Activated CD4-positive, CD25-positive, alpha-beta regulatory T cell (primary cell): ENCODE data around the gene FGF14.

ENCODE experiments used
- DNase-seq, 4 experiments: peaks; one replicate each; lab custom pipeline; 2025; lab: John Stamatoyannopoulos, UW

Gene FGF14

DNA sequence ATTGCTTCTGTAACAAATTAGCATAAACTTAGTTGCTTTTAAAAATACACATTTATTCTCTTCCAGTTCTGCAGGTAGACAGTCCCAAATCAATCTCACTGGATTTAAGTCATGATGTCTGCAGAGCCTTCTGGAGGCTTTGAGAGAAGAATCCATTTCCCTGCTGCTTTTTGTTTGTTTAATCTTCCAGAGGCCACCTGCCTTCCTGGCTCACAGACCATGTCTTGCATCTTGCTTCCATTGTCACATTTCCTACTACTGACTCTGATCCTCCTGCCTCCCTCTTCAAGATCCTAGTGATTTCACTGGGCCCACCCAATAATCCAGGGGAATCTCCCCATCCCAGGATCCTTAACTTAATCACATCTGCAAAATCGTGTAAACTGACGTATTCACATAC lies 476.1 kb downstream of the FGF14 start:
- no peak for DNase-seq

DNA sequence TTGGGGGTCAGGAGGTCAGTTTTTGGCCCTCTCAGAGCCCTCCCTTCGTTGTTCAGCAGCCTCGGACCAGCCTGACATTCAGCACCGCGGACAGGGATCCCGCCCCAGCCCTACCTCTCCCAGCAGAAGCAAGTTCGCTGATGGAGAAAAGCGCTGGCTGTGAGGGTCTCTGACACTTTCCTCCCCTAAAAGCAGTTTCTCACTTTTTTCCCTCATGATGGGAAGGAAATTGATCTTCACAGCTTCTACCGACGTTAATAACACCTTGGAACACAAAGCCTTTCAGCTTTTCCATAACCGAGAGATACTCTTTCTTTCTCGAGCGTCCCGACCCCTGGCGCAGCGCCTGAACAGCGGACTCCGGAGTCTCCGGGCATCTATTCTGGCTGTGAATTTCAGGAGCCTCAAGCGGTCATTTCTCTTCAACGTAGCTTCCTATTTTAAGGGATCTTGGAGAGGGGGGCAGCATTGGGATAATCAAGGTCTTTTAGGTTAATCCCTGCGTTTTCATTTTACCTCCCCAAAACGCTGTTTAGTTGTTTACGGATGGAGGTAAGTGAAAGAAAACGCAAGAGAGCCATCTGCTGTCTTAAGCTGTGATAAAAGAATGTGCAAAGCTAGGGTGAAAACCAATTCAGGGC lies 482.2 kb downstream of the FGF14 start:
- DNase-seq: no peak

DNA sequence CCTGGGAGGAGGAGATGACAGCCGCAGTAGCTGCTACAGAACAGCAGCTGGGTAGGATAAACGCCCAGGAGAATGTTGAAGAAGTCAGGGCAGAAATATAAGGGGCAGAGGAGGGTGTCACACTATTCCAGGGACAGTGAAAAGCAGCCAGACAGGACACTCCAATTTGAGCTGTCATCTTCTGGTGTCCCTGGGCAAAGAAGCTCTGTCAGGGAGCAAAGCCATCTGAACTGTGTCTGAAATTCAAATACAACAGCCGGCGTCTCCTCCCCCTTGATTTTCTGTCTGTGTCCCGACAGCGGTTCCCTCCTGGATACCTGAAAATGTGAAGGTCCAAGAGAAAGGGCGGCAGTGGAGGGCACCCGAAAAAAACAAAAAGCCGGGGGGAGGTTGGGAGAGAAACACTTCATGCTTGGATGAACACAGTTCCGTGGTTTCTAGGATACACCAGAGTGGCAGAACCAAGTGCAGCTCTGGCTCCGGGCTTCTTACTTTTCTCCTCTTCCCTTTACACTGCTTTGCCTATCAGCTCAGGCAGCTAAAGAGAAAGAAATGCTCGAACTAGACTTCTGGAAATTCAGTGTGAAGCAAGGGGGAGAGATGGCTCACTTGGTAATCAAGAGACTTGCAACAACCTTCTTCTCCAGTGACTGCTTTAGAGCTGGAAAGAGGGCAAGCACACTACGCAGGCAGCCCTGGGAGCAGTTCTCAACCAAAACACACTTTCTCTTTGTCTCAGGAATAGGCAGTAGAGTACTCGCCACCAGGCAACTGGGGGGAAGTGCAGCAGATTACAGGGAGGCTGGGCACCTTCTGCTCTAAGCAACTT lies 483.8 kb downstream of the FGF14 start:
- DNase-seq: no peak

DNA sequence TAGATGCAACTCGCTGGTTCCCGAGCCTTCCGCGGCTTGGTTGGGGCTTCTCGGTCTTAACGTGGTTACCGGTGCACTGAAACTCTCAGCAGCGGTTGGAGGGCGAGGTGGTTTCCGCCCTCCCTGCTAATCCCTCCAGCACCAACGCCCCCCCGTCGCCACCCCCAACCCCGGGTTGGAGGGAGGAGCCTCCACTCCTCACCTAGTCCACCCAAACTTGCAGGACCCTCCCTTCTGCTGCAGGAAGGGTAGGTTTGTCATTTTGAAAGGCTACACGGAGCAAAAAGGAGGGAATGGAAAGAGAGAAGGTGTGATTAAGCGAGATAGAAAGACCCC lies 484.4 kb downstream of the FGF14 start:
- no peak for DNase-seq

DNA sequence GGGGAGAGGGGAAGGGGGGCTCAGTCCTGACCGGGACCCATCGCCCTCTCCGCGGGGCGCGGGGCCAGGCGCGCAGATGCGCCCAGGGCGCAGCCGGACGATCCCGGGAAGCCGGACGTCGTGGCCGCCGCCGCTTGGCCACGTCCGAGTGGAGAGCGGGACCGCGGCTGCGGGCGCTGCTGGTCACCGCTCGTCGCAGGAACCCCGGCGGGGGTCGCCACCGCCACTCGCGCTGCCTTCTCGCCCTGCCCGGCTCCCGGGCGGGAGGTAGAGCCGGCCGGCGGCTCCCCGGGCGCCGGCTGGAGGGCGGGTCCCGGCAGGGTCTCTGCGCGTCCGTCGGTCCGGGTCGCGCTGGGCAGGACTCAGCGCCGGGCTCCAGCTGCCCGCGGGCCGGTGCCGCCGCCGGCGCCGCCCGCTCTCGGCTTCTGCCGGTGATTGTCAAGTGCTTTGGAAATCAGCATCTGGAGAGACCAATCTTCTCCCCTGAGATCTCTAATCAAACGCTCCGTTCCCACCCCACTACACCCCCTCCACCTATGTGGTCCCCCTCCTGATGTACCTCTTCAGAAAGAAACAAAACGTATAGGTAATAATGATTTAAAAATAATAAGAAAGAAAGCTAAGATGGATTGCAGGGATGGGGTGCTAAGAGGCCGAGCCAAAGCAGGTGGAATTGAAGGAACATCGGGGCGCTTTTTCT lies 484.9 kb downstream of the FGF14 start:
- no peak for DNase-seq

DNA sequence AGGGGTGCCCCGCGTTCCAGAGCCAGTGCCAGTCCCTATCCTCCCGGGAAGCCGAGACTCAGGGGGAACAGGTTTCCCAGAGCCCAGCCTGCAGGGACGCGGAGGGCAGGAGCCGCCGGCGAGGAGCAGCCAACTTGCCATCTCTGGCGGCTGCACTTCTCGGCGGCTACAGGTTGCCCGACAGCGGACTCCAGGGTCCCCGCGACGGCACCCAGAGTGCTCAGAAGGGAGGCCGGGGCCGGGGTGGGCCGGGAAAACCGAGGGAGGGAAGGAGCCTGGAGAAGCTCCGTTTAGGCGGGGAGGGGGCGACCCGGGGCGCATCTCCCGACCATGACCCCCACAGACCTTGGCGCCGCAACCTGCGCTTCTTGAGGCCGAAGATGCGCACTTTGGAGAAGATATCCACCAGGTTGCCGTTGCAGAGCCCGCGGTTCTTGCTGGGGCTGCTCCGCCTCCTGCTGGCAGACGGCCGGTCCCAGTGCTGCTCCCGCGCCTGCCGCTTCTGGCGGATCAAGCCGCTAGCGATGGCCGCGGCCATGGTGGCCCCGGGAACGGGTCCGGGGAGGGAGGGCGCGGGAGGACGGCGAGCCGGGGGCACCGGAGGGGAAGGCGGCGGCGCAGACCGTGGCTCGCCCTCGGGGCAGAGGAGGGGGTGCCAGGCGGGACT lies 485.6 kb downstream of the FGF14 start:
- DNase-seq: no peak

DNA sequence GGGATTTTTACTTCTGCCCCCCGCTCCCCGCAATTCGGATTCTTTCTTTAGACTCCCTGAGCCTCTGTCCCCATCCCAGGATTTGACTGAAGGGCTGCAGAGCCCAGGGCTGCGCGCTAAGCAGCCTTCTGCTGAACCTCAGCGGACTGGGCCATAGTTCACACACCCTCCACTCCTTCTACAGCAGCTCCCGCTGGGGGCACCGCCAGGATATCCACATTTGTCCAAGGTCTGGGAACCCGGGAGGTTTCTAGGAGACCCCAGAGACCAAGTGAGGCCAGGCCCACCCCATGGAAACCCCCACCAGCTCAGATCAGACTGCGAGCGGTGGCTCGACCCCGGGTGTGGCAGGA lies 486.1 kb downstream of the FGF14 start:
- DNase-seq: no peak

DNA sequence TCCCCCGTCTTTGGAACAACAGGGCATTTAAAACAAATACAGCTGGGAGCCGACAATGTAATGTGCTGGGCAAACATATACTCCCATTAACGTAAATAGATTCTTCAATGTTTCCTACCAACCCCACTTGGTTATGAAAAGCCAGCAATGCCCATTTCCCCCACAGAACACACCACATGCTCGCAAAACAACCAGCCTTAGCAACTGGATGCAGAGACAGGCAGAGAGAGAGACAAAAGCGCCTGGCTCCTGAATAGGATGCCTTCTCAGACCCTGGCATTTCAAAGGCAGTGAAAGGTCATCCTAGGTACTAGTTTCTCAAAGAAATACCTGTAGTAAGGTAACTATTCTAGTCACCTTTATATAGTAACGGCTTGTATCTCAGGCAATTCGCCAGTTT lies 486.5 kb downstream of the FGF14 start:
- no peak for DNase-seq

DNA sequence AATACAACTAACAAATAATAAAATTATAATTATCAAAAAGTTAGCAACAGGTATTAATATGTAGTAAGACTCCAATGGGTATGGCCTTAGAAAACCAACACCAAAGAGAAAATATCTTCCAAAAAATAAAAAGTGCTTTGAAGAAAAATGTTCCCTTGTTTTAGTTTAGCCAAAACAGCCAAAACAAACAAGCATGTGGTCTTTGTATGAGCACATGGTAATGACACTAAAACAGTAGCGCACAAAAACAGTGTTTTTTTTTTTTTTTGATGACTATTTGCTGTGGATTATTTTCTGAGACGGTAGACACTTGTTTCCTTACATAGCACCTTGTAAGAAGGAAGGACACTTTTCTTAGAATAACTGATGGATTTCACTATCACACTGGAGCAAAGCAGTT lies 490.1 kb downstream of the FGF14 start:
- DNase-seq: no peak

DNA sequence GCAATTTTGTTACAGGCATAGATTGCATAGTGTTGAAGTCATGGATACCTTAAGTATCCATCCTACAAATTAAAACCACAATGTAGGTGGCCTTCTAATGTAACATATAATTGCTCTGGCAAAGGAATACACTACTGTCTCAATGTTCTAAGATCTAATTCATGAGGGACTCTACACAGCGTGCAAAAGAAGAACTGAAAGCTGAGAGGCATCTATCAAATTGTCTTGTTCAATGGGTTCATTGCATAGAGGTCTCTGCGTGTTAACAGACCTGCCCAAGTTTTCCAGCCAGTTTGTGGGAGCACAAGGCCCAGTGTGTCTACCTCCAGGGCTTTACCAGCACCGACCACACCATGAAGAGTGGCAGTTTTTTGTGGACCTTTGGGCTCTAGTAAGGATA lies 498.0 kb downstream of the FGF14 start:
- no peak for DNase-seq

DNA sequence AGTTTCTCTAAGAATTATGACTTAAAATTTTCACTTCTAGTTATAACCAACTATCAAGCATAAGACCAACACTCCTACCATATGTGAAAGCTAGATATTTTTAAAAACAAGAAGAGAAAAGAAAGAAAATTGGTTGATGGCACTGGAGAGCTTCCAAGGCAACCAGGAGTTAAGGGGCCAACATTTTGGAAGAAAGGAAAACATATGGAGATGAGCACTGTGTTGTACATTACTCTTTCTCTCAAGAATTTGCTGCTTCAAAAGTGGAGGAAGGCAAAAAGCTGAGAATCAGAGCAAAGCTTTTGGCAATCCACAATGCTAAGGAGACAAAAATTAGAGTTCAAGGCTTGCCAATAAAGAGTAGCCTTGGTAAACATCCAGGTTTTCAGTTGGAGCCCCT lies 503.2 kb downstream of the FGF14 start:
- no peak for DNase-seq

DNA sequence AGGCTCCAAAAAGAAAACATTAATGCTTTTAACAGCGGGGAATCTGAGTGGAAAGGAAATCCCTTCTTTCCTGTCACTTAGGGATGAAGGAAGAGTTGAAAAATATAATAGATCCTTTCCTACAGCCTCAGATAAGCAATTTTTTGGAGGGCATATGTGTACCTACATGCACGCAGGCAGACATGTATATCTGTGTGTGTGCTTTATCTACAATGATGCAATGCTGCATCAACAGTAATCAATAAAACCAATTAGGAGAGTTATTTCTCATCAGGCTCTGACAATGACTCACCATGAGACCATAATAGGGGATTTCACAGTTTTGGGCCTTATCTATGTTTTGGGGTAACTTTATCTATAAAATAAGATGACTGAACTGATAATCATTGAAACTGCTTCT lies 505.3 kb downstream of the FGF14 start:
- DNase-seq: no peak

DNA sequence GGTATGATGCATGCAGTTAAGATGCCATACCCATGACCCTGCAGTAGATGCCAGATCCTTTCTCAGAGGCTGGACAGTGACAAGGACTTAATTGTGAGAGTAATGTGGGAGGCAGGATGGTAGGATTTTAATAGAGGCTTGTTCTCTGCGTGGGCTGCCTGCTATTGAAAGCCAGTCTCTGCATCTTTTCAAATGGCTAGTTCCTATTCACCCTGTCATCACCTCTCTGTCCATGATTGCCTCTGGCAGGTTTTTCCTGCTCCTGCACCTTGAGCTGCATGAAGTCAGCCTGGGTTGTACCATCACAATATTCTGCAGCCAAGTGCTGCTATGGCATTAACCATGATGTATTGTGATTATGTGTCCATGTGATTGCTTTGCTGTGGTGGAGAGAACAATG lies 508.8 kb downstream of the FGF14 start:
- DNase-seq: no peak

DNA sequence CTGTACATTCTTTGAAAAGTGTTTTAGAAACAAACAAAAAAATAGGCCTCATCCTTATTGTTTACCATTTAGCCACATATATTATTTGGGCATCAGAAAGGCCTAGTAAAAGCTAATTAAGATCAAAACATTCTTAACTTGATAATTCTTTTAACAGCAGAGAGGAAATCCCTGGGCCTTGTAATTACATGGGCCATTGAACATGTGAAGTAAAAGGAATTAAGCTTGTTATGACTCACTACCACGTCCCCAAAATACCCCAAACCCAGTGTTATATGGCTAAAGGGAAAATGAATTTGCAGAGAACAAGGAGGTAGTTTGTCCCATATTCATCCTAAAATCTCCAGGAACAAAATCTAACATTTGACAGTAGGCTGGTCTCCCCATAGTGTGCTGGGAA lies 509.6 kb downstream of the FGF14 start:
- DNase-seq: no peak

DNA sequence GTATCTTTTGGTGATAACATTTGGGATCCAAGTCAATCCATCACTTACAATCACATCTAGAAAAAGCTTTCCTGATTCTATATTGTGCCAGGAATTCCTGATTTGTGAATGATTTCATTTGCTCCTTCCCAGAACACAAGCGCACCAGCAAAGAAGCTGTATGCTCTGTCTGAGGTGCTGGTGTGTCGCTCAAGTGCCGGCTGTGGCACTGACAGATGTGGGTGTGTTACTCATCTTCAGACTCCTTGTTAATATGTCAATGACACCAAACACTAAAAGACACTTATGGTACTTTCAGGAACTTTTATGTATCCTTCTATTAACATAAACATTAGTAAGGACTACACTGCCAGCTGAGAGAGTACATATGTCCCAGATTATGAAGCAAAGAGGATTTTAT lies 520.3 kb downstream of the FGF14 start:
- DNase-seq: no peak

DNA sequence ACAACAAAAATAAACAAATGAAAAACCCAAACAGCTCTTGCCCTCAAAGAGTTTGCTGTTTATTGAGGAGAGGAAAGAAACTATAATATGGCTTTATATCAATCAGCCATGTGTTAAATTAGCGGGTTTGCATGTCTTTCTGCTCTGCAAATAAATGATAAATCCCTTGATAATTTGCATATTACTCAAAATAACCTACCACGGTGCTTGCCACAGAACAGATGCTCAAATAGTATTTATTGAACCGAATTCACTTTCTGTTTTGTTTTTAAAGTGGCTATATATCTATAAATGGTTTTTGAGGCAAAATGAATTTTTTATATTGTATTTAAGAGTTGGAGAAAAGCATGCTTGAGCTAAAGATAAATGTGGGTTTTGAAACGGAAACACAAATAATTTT lies 521.3 kb downstream of the FGF14 start:
- DNase-seq: no peak

DNA sequence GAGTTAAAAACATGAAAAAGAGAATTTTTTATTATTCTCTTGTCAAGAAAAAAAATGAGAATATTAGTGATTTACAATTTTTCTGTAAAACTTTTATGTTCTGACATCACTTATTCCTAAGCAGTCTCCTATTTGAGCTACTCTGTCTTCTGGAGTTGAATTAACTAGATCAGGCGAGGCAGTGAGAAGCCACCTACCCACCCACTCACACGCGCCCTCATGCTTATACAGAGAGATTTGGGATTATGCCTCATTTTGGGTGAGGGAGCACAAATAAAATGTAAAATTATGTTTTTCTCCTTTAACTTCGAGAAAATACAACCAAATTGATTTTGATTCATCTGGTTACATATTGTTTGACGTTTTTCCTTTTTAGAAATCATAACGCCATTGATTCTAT lies 524.9 kb downstream of the FGF14 start:
- no peak for DNase-seq

DNA sequence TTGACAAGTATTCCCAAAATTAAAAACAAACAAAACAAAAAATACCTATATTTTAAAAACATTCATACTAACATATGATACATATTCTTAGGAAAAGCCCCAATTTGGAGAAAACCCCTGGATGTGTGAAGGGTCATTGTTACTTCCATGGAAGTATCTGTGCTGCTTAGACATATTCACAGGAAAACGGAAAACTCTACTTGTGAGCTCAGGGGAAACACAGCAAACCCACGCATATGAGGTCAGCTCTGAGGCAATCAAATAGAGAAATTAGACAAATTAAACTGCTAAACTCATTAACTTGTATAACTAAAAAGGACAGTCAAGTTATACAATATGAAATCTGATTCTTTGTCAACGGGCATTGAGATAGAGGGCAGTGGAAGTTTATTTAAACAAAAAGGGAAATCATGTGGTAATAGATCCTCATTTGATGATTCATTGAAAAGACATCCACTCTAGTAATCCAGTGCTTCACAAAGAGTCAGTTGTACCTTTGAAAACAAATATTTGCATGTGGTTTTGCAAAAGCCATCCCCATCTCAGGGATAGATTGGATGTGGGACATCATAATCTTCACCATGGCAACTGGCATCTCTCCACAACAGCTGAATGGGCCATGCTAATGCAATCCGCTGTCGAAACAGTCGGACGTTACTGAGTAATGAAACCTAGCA lies 526.0 kb downstream of the FGF14 start:
- no peak for DNase-seq

DNA sequence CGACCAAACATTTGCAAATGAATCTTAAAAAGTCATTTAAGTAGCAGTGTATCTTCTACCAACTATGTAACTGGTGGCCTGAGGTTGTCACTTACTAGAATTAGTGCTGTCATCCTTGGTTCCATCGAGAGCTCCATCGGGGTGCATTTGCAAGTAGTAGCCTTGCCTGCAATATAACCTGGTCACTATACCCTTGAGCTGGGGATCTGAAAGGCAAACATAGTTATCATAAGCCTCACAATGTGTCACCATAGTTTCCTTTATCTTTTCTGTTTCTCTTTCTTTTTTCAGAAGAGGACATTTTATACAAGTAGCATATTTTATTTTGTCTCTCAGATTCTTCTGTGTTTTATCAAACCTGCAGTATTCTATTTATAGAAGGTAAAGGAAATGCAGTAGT lies 526.8 kb downstream of the FGF14 start:
- no peak for DNase-seq

DNA sequence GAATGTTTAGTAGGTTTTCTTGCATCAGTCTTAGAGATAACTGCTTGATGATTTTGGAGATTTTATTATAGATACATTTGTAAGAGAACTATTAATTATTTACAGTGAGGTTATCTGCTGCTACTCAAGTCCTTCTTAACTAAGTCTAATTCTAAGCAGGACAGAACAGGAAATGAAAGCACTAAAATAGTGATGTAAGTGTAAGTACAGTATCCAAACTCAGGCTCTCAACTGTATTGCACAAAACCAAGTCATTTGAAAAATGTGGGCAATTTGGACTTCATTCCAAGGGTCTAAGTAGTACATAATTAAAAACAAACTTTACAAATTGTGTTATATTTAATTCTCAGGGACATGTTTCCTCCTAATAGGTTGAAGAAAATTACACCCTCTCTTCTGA lies 532.3 kb downstream of the FGF14 start:
- DNase-seq: no peak

DNA sequence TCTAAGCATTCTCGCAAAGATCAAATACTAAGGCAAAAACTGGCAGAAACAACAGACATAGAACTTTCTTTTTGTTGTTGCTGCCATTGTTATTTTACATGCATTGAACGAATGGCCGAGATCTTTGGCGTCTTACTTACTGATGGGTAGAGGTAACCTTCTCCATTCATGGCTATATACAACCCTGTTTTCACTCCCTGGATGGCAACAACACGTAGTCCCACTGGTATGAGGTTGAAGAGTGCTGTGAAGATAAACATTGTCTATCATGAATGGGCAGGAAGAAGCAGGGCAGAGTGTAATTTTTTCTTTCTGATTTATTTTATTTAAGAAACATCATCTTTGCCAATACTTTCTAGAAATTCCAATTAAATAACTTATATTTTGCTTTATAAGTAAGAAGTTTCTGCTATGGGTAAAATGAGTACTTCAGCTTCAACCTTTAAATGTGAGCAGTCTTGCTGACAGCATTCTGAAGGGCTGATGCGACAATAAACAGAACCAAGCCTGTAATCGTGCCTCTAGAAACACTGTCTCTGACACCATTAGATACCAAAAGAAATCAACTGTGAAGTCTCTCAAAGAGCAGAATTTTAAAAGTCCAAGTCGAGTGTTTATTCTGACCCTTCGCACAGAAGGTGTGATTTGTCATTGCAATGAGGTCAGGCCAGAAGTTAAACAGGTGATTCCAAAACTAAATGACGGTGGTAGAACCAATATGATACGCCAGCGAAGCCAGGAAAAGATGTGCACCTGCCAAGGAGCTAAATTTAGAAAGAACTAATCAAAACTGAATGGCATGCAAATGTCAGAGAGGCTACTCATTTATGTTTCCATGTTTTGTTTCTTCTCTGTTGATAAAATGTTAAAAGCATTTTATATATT lies 533.0 kb downstream of the FGF14 start:
- no peak for DNase-seq
